DND-41 (cell line): ENCODE results near the gene GPRC5D.
A peak's percentile ranks its signal among the peaks of the same experiment; 100 is the strongest.

Experiments used
- ATAC-seq: fragments of 200-7000 bp; cut with Tn5 transposase; 3 replicates; pipeline ENCODE4 v1.9.1; 2021; ENCODE audit warnings: low read depth; ENCODE audit not compliant: insufficient read depth
- DNase-seq: peaks from one replicate; pipeline ENCODE4 v3.0.0-alpha.2; 2020
- H2AFZ ChIP-seq: 2 replicates; pipeline ENCODE4 v1.6.0; 2012; ENCODE audit warnings: low read depth, low read length
- H3K27ac ChIP-seq: 2 replicates; pipeline ENCODE4 v1.5.1; 2012; ENCODE audit warnings: low read length, inconsistent platforms
- H3K27me3 ChIP-seq: fragments of 200-600 bp; sonication (generic); 2 replicates; pipeline ENCODE4 v1.6.0; 2012; ENCODE audit warnings: low read length, mild to moderate bottlenecking, inconsistent platforms; ENCODE audit not compliant: insufficient read depth, poor library complexity
- H3K36me3 ChIP-seq: 2 replicates; pipeline ENCODE4 v1.5.1; 2012; ENCODE audit warnings: low read length, inconsistent platforms; ENCODE audit not compliant: insufficient read depth
- H3K4me1 ChIP-seq: 2 replicates; pipeline ENCODE4 v1.5.1; 2012; ENCODE audit warnings: mild to moderate bottlenecking, low read length; ENCODE audit not compliant: insufficient read depth
- H3K4me2 ChIP-seq: 2 replicates; pipeline ENCODE4 v1.6.0; 2012; ENCODE audit warnings: mild to moderate bottlenecking, moderate library complexity, low read length, inconsistent platforms; ENCODE audit not compliant: insufficient read depth
- H3K4me3 ChIP-seq, 2 experiments: fragments of 200-600 bp in 1 of 2; shearing (Covaris generic) in 1 of 2; 2 replicates each; pipeline ENCODE4 v1.5.1; 2012 to 2016; ENCODE audit warnings: inconsistent platforms in 2 of 2, low read length in 2 of 2, mild to moderate bottlenecking in 2 of 2, low read depth in 1 of 2, moderate library complexity in 1 of 2
- H3K79me2 ChIP-seq: 2 replicates; pipeline ENCODE4 v1.6.0; 2012; ENCODE audit warnings: low read length, inconsistent platforms; ENCODE audit not compliant: insufficient read depth
- H3K9ac ChIP-seq: 2 replicates; pipeline ENCODE4 v1.6.0; 2012; ENCODE audit warnings: low read depth, mild to moderate bottlenecking, inconsistent platforms, low read length, moderate library complexity
- H3K9me3 ChIP-seq: 2 replicates; pipeline ENCODE4 v1.5.1; 2012; ENCODE audit warnings: low read length, moderate library complexity, mild to moderate bottlenecking, inconsistent platforms; ENCODE audit not compliant: insufficient read depth, severe bottlenecking
- H4K20me1 ChIP-seq: 2 replicates; pipeline ENCODE4 v1.6.0; 2012; ENCODE audit warnings: low read length; ENCODE audit not compliant: insufficient read depth
- CTCF ChIP-seq: IDR thresholded peaks from 2 replicates; pipeline ENCODE4 v1.5.1; 2012; ENCODE audit warnings: borderline replicate concordance, low read length, moderate library complexity, mild to moderate bottlenecking; ENCODE audit not compliant: poor library complexity, severe bottlenecking; ENCODE audit errors: extremely low read depth
- EZH2 ChIP-seq: IDR thresholded peaks from 3 replicates; pipeline ENCODE4 v1.6.1; 2012; ENCODE audit warnings: borderline replicate concordance, low read depth, mild to moderate bottlenecking, moderate library complexity, low read length, inconsistent platforms; ENCODE audit not compliant: severe bottlenecking

The GPRC5D gene

GRCh38 chr12:12976366-12976765 lies 24.4 kb upstream of the GPRC5D start:
- peaks cover 3% of the 10 kb centered on the region for H3K27me3 ChIP-seq
- no peak overlapping the region for H3K9ac ChIP-seq
- H3K4me2 ChIP-seq, result no peak overlapping the region
- no peaks in the 10 kb centered on the region for H4K20me1 ChIP-seq
- ATAC-seq, result no peak
- DNase-seq, result no peak
- H3K4me1 ChIP-seq, result no peaks in the 10 kb centered on the region
- H2AFZ ChIP-seq, result no peak overlapping the region
- no peaks in the 10 kb centered on the region for H3K79me2 ChIP-seq
- no peak overlapping the region for H3K27ac ChIP-seq
- H3K9me3 ChIP-seq, result peaks cover 8% of the 10 kb centered on the region
- TF ChIP-seq CTCF (no peak), EZH2 (no peak)
- no peak overlapping the region for H3K4me3 ChIP-seq
- H3K36me3 ChIP-seq, result no peaks in the 10 kb centered on the region

GRCh38 chr12:12975322-12976077 lies 23.5 kb upstream of the GPRC5D start:
- ATAC-seq (no peak), DNase-seq (no peak)
- Histone ChIP-seq H4K20me1 (no peaks in the 10 kb centered on the region), H2AFZ (no peak overlapping the region), H3K36me3 (no peaks in the 10 kb centered on the region), H3K4me3 (no peak overlapping the region), H3K9me3 (peaks cover 8% of the 10 kb centered on the region), H3K4me2 (no peak overlapping the region), H3K27me3 (peaks cover 3% of the 10 kb centered on the region), H3K4me1 (no peaks in the 10 kb centered on the region), H3K27ac (no peak overlapping the region), H3K79me2 (no peaks in the 10 kb centered on the region), H3K9ac (no peak overlapping the region)
- TF ChIP-seq EZH2, result no peak
- peak; percentile 42 for TF ChIP-seq CTCF

GRCh38 chr12:12974211-12974610 lies 22.2 kb upstream of the GPRC5D start:
- TF ChIP-seq EZH2 (no peak), CTCF (no peak)
- Histone ChIP-seq H3K36me3 (no peaks in the 10 kb centered on the region), H4K20me1 (no peaks in the 10 kb centered on the region), H3K4me1 (no peaks in the 10 kb centered on the region), H3K9me3 (peaks cover 8% of the 10 kb centered on the region), H3K27me3 (peaks cover 3% of the 10 kb centered on the region), H3K9ac (no peak overlapping the region), H3K4me3 (no peak overlapping the region), H3K79me2 (no peaks in the 10 kb centered on the region), H2AFZ (no peak overlapping the region), H3K27ac (no peak overlapping the region), H3K4me2 (no peak overlapping the region)
- DNase-seq (no peak), ATAC-seq (no peak)

GRCh38 chr12:12973019-12973418 lies 21.0 kb upstream of the GPRC5D start:
- TF ChIP-seq CTCF (no peak), EZH2 (no peak)
- no peak overlapping the region for H3K4me2 ChIP-seq
- H3K36me3 ChIP-seq, result no peaks in the 10 kb centered on the region
- DNase-seq (no peak), ATAC-seq (no peak)
- no peak overlapping the region for H3K27ac ChIP-seq
- H3K4me3 ChIP-seq, result no peak overlapping the region
- H3K9ac ChIP-seq, result no peak overlapping the region
- H3K9me3 ChIP-seq, result peaks cover 8% of the 10 kb centered on the region
- H2AFZ ChIP-seq, result no peak overlapping the region
- H3K4me1 ChIP-seq, result no peaks in the 10 kb centered on the region
- no peaks in the 10 kb centered on the region for H4K20me1 ChIP-seq
- H3K79me2 ChIP-seq, result no peaks in the 10 kb centered on the region
- peaks cover 3% of the 10 kb centered on the region for H3K27me3 ChIP-seq
